AG08396 (cell line): ENCODE data around the gene NOP58.
"Not testable (repeated sequence)": the region's sequence is repeated elsewhere in the genome, so short reads cannot be mapped to it uniquely, and the experiment has no call there.

ENCODE experiments used
- DNase-seq: peaks from one replicate; pipeline ENCODE4 v3.0.0; 2012; ENCODE audit warnings: low spot score, mixed read lengths

Gene NOP58, protein sequence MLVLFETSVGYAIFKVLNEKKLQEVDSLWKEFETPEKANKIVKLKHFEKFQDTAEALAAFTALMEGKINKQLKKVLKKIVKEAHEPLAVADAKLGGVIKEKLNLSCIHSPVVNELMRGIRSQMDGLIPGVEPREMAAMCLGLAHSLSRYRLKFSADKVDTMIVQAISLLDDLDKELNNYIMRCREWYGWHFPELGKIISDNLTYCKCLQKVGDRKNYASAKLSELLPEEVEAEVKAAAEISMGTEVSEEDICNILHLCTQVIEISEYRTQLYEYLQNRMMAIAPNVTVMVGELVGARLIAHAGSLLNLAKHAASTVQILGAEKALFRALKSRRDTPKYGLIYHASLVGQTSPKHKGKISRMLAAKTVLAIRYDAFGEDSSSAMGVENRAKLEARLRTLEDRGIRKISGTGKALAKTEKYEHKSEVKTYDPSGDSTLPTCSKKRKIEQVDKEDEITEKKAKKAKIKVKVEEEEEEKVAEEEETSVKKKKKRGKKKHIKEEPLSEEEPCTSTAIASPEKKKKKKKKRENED

DNA sequence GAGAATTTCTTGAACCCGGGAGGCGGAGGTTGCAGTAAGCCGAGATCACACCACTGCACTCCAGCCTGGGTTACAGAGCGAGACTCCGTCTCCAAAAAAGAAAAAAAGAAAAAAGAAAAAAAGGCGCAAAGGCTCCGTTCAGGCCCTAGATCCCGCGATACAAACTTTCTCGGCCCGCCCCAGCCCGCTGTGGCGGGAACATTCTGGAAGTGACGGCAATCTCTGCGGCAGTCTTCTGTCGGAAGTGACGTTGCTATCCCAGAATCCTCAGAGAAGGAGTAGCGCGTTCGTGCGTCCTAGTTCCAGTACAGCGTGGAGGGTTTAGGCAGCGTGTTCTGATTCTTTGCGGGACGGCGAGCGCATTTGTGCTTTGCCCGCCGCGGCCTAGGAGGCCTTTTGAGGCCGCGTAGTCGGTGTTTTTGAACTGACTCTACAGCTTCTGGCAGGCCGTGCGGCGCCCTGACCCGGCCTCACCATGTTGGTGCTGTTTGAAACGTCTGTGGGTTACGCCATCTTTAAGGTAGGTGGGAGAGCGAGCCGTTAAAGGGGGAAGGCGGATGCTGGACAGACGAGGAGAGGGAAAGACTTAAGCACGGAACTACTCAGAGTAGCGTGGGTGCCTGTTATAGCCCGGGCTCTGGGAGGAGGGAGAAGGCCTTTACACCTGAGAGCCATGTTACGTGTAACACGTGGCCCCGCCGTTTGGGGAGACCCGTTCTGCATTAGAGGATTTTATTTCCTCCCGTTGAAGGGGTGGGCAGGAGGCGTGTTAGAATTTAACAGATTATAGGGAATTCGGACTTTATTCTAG, at the start of gene NOP58:
Gene NOP58 (plus strand): TSS at position 297 of the 811 bp plus-strand sequence. CDS start 179 bp downstream, at position 476.
- DNase-seq: peak; percentile 92

GRCh38 chr2:202221873-202222272, 43.7 kb upstream of the NOP58 start:
- peak; percentile 18 for DNase-seq

DNA sequence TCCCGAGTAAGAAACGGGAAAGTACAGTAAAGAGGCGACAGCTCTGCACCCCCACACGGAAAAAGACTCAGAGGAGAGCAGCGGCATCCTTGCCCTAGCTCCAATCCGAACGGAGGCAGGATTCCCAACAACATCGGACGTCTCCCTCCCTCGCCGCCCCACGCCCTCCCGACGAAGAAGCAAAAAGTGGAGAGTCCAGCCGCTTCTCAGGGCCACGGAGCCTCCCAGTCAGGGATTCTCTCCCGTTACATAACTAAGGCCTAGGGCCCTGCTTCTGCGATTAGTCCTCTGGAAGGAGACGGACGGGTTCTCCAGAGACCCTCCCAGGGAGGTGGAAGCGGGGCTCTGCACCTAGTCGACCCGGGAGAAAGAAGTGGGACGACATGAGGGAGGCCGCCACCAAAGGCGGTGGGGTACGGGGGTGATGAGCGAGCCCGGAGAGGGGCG, 27.8 kb upstream of the NOP58 start:
- DNase-seq: peak; percentile 69

DNA sequence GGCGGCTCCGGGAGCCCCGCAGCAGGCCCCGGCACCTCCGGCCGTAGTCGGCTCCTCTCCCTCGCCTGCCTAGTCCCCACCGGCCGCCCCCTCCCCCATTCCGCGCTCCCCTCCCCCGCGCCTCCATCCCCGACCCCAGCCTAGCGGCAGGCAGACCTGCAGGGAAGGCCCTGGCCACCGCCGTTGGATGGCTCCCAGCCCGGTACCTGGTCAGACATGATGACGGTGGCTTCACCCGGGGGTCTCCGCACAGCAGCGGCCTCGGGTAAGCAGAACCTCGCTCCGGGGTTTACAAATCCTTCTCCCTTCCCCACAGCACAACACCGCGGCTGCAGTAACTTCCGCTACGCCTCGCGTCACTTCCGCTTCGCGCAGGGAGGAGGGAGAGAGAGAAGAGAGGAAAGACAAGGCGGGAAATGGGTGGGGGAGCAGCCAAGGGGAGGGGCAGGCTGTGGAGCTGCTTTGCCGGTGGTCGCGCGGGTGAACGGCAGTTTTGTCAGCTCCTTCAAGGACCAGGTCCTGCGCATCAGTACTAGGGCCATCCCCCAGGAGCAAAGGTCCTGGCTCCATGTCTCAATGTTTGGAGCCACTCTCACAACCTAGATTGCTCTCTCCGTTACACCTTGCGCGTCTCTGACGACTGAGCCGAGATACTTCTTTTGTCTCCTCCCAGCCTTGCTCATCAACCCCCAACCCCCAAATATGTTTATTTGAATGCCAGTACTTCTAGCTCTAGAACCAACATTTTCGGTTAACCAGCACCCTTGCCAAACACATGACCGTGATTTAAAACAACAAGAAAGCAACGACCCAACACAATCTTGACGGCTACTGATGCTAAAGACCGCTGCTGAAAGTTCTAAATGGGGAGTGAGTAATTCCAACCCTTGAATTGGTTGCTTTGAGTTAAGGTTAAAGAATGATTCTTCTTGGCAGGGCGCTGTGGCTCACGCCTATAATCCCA, 27.0 kb upstream of the NOP58 start, which contains the start of gene SUMO1:
Gene SUMO1 (minus strand): TSS at position 364 of the 964 bp plus-strand sequence. CDS start 146 bp downstream, at position 218.
- peak; percentile 90 for DNase-seq

DNA sequence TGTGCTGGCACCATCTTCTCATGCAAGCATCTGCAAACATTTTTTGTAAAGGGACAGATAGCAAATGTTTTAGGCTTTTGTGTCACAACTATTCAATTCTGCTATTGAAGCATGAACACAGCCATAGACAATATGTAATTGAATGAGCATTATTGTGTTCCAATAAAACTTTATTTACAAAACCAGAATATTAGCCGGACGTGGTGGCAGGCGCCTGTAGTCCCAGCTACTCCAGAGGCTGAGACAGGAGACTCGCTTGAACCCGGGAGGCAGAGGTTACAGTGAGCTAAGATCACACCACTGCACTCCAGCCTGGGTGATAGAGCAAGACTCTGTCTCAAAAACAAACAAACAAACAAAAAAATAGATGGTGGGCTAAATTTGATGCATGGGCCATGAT, 17.9 kb upstream of the NOP58 start:
- DNase-seq: not testable (repeated sequence)

- DNase-seq: no peak
Observed at GRCh38 chr2:202249521-202250253, 15.9 kb upstream of the NOP58 start.

DNA sequence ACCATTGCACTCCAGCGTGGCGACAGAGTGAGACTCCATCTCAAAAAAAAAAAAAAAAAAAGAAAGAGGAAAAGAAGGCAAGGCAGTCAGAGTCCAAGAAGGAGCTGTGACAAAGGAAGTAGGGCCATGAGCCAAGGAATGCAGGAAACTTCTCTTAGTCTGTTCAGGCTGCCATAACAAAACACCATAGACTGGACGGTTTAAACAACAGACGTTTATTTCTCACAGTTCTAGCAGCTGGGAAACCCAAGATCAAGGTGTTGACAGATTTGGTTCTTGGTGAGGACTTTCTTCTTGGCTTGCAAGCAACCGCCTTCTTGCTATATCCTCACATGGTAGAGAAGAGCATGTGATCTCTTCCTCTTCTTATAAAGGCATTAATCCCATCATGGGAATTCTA, 14.1 kb upstream of the NOP58 start:
- DNase-seq: no peak

DNA sequence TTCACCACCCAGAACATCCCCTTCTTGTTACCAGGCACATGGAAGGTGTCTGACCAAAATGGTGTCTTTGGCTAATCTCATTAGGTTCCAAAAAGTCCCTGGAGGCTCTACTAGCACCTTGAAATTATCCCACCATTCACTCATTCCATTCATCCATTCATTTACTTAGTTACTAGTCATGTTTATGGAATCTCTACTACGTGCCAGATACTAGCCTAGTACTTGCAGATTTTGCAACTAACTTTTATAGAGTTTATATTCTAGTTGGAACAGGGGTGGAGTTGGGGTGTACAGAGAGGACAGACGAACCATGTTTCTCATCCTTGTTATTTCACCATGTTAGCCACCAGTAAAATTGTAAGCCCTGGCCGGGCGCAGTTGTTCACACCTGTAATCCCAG, 4.0 kb upstream of the NOP58 start:
- peak; percentile 14 for DNase-seq

GRCh38 chr2:202267495-202267894, 1.9 kb downstream of the NOP58 start:
- DNase-seq: no peak

GRCh38 chr2:202269585-202269984, 4.0 kb downstream of the NOP58 start:
- DNase-seq: no peak

DNA sequence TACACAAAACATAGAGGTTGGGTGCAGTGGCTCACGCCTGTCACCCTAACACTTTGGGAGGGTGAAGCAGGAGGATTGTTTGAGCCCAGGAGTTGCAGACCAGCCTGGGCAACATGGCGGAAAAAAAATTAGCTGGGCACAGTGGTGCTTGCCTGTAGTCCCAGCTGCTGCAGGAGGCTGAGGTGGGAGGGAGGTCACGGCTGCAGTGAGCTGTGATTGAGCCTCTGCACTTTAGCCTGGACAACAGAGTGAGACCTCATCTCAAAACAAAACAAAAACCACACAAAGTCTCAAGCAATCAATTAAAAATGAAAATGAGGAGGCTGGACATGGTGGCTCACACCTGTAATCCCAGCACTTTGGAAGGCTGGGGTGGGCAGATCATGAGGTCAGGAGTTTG, 4.9 kb downstream of the NOP58 start:
- DNase-seq: no peak

GRCh38 chr2:202276078-202276720, 10.6 kb downstream of the NOP58 start:
- peak; percentile 26 for DNase-seq

DNA sequence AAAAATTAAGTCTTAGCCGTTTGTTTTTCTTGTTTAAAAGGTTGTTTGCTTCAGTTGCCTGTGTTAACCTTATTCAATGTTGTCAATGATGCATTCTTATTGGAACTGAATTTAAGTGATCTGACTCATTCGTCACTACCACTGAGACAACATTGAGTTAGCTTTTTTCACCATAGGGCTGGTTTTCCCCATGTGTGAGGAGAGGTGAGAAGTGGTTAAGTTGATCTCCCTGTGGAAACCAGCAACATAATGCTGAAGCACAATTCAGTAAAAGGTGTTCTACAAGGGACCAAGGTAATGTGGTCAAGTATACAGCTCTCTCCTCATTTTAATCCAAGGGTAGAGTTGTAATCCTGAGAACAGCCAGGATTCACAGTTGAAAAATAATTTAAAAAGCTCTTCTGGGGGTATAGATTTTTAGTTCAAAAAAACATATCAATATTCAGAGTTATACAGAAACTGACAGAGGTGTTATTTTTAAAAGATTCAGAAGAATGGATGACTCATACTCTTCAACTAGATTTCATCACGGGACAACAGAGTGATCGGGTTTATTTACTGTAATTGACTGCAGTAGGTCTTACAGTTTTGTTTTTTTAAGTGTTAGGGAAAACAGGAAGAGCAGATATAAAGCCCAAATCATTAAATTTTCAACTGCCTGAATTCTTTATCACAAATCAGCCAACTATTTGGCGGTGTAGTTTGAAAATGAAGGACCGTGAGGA, 12.6 kb downstream of the NOP58 start:
- DNase-seq: peak; percentile 17

- DNase-seq: peak; percentile 42
Observed at GRCh38 chr2:202278944-202279343, 13.4 kb downstream of the NOP58 start.

DNA sequence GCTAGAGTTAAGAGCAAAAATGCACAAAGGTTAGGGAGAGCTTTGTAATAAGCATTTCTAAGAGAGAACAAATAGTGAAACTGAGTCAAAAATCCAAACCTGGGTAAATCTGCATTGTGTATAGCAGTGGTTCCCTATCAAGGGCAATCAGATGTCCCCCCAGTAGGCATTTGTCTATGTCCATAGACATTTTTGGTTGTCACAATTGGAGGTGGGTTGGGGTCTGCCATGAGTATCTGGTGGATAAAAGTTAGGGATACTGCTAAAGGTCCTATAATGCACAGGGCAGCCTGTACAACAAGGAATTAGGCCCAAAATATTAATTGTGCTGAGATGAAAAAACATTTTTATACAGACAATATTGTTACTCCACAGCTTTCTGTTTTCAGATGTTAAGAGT, 21.0 kb downstream of the NOP58 start:
- DNase-seq: no peak

GRCh38 chr2:202289394-202290204, 24.0 kb downstream of the NOP58 start:
- no peak for DNase-seq

GRCh38 chr2:202290316-202290715, 24.8 kb downstream of the NOP58 start:
- DNase-seq: no peak

GRCh38 chr2:202290970-202291369, 25.4 kb downstream of the NOP58 start:
- DNase-seq: no peak

DNA sequence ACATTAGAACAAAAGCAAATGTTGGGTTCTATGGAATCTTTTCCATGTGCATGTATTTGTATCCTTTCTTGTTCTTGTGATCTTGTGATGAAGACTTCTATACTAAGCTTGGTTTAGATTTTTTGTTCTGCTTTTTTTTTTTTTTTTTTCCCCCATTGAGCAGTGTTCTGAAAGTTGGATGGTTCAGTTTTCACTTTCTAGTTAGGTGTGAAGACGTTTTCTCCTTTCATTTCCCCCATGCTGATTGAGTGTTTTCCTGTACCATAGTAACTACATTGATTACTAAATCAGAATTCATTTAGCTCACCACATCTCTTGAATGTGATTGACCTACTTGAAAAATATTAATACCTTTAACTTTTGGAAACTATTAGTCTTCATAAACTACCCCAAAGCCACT, 34.1 kb downstream of the NOP58 start:
- no peak for DNase-seq
